SIG-M5 (cell line): Measurements from ENCODE around the gene CD300H.

ENCODE experiments used
- DNase-seq: peaks from one replicate; lab custom pipeline; 2025; lab: John Stamatoyannopoulos, UW

Gene CD300H

GRCh38 chr17:74567397-74567796, at the start of gene CD300H:
TSS of gene CD300H (minus strand) at chr17:74567509.
- no peak for DNase-seq

DNA sequence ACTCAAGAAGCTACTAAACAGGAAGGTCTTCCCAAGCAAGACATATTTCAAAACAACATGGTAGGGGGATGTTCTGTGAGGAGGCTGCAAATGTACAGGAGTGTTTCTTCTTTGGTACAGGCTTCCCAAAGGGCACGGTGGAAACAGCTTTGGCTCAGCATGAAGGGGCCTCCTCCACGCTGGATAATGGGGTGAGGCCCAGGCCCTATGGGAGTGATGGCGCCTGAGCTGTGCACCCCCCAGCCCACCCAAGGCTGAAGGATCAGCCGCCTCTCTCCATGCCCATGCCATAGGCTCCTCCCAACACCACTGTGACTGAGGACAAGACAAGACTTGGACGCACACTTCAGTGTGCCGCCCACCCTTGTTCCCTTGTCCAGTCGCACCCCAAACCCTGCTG, 49.4 kb upstream of the CD300H start:
- DNase-seq, result no peak

GRCh38 chr17:74612046-74612445, 44.7 kb upstream of the CD300H start:
- DNase-seq, result no peak

DNA sequence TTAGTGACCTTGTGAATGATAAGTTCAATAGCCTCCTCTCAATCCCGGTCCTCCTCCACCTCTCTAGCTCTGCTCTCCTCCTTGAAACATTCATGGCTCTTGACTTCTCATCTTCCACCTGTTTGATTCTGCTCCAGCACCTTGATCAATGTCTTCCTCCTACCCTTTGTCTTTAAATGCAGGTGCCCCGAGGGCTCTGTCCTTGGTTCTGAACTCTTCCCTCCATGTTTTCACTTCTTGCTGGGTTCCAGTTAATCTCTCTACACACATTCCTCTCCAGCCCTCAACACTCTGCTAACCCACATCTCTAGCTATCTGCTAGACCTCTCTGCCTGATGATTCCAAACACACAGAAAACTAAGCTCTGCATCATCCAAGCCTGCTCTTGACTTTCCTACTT, 42.8 kb upstream of the CD300H start:
- no peak for DNase-seq

DNA sequence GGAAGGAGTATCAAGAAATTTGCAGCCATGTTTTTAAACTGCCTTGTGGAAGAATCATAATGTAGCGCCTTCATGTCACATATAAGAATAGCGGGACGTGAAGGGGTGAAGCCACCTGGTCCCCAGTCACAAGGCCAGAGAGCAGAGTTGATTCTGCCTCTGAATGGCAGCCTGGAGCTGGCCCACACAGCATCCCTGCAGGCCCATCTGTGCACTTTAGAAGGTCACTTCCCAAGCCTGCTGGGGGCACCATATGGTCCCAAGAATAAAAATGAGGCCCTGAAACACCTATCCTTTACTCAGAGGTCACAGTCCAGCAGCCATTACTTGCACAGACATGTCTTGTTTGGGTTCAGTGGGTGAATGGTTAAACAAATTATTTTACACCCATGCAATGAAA, 41.2 kb upstream of the CD300H start:
- DNase-seq, result no peak

- DNase-seq, result no peak
These were observed 39.9 kb upstream of the CD300H start for GRCh38 chr17:74607221-74607620.

- DNase-seq, result no peak
These were observed 38.7 kb upstream of the CD300H start for GRCh38 chr17:74606050-74606449.

GRCh38 chr17:74605361-74605760, 38.1 kb upstream of the CD300H start:
- no peak for DNase-seq

GRCh38 chr17:74604761-74605160, 37.5 kb upstream of the CD300H start:
- no peak for DNase-seq

DNA sequence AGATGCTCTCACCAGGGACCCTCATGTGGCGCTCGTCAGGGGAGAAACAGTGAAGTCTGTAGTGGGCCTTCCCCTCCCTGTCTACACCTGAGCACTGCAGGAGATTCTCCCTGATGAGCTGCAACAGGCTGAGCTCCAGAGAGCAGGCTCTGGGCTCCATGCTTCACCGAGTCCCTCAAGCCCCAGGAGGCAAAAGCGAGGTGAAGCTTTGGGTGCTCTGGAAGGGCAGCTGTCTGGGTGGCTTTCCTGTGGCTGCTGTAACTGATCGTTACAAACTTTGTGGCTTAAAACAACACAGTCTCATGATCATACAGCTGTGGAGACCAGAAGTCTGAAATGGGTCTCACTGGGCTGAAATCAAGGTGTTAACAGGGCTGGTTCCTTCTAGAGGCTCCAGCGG, 36.9 kb upstream of the CD300H start:
- no peak for DNase-seq

DNA sequence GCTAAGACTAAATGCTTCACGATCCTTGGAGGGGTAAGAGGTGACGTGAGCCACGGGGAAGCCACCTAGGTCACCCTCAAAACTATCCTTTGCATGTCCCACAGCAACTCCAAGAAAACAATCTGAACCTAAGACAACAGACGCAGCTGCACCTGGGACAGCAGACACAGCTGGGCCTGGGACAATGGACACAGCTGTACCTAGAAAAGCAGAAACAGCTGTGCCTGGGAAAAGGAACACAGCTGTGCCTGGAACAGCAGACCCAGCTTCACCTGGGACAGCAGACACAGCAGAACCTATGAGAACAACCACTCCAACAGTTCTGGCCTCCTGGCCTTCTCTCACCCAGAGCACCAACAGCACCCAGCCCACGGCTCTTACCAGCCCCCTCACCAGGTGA, 36.4 kb upstream of the CD300H start:
- no peak for DNase-seq

GRCh38 chr17:74603037-74603635, 35.8 kb upstream of the CD300H start:
- no peak for DNase-seq

- DNase-seq, result no peak
These were observed 34.7 kb upstream of the CD300H start for GRCh38 chr17:74601944-74602572.

DNA sequence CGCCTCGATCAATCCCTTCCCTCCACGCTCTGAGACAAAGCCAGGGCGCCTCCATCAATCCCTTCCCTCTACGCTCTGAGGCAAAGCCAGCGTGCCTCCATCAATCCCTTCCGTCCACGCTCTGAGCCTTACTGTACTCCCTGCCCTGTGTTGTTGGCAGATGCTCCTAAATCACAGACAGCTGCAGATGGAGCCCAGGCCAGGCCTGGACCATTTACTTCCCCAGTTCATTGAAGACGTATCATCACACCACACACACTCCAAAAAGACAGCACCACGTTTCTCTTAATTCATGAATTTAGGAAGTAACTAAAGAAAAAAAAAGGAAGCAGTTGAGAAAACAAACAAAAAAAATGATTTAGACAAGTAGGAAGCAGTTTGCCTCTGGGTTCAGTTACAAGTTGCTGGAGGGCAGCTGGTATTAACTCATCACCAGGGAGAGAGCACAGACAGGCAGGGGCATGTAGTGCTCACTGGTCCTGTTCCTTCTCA, 32.2 kb upstream of the CD300H start:
- DNase-seq, result peak; percentile 46

- no peak for DNase-seq
These were observed 31.7 kb upstream of the CD300H start for GRCh38 chr17:74599023-74599399.

GRCh38 chr17:74598346-74599022, 31.2 kb upstream of the CD300H start:
- DNase-seq, result no peak

- no peak for DNase-seq
These were observed 29.9 kb upstream of the CD300H start for GRCh38 chr17:74597069-74597790.

- DNase-seq, result no peak
These were observed 27.9 kb upstream of the CD300H start for GRCh38 chr17:74595037-74595750.

DNA sequence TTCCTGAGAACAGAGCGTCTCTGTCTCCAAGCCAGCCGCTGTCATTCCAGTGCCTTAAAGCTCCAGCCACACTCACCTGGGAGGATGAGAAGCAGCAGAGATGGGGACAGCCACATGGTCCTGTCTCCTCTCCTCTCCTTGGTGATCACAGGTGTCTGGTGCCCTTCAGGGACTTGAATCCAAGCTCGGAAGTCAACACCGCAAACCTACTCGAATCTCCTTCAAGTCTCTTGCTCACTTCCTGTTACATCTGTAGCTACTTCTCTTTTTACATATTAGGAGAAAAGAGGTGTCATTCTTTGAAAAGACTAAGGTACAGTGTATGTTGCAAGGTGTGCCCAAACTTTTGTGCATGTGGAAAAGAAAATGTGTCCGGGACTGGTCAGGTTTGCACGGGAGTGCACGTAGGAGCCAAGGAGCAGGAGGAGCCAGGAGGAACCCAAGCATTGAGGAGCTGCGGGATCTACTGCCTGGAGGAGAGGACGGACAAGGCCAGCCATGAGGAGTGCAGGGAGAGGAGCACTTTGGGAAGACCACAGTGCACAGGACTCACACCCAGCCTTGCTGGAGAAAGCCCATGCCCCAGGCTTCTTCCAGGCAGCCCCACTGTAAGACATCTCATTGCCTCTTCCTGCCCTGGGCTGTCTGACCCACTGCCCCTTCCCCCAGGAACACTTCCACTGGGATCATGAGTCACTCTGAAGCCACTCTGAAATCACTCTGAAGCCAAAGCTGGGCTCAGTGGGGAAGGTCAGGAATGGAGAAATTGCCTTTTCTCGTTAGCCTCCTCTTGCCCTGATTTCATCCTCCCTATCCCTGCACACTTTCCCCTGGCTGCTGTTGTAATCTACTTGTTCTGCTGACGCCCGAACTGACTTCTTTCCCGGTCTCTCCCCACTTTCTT, 25.0 kb upstream of the CD300H start, which contains the start of gene CD300LD:
Gene CD300LD, minus strand, starts transcription at position 197 of the 904 bp plus-strand sequence. Its CDS starts 81 bp downstream, at position 116.
- DNase-seq, result no peak

GRCh38 chr17:74591503-74591902, 24.2 kb upstream of the CD300H start:
- DNase-seq, result no peak

- DNase-seq, result no peak
These were observed 18.4 kb upstream of the CD300H start for GRCh38 chr17:74585711-74586110.
